HepG2 (cell line): Measurements from ENCODE around the gene ELANE.

Experiments used
- MYNN ChIP-seq: sonication (generic); formaldehyde crosslinking; IDR thresholded peaks from 2 replicates; pipeline ENCODE4 v1.4.0; 2020; ENCODE audit warnings: mild to moderate bottlenecking, low read depth, missing genetic modification reagents
- NCOA5 ChIP-seq: sonication (generic); formaldehyde crosslinking; IDR thresholded peaks from 2 replicates; pipeline ENCODE4 v1.4.0; 2020; ENCODE audit warnings: missing genetic modification reagents
- POLR2AphosphoS5 ChIP-seq: IDR thresholded peaks from 2 replicates; pipeline ENCODE4 v1.6.1; 2012; ENCODE audit warnings: low read depth, low read length
- SP1 ChIP-seq, 2 experiments: fragments of 450-650 bp in 1 of 2; sonication (generic) in 1 of 2; formaldehyde crosslinking in 1 of 2; IDR thresholded peaks; 2 replicates each; pipeline versions ENCODE4 v1.4.0 to v1.6.1; 2016 to 2020; ENCODE audit warnings: missing genetic modification reagents in 1 of 2
- TAF15 ChIP-seq: fragments of 200-400 bp; formaldehyde crosslinking; IDR thresholded peaks from one replicate; pipeline ENCODE4 v1.6.1; 2018; ENCODE audit warnings: mild to moderate bottlenecking, low read depth, low read length; ENCODE audit not compliant: poor library complexity, severe bottlenecking
- TP53 ChIP-seq: sonication (generic); formaldehyde crosslinking; conservative IDR thresholded peaks from 2 replicates; pipeline ENCODE4 v1.4.0; 2020; ENCODE audit warnings: missing genetic modification reagents

DNA sequence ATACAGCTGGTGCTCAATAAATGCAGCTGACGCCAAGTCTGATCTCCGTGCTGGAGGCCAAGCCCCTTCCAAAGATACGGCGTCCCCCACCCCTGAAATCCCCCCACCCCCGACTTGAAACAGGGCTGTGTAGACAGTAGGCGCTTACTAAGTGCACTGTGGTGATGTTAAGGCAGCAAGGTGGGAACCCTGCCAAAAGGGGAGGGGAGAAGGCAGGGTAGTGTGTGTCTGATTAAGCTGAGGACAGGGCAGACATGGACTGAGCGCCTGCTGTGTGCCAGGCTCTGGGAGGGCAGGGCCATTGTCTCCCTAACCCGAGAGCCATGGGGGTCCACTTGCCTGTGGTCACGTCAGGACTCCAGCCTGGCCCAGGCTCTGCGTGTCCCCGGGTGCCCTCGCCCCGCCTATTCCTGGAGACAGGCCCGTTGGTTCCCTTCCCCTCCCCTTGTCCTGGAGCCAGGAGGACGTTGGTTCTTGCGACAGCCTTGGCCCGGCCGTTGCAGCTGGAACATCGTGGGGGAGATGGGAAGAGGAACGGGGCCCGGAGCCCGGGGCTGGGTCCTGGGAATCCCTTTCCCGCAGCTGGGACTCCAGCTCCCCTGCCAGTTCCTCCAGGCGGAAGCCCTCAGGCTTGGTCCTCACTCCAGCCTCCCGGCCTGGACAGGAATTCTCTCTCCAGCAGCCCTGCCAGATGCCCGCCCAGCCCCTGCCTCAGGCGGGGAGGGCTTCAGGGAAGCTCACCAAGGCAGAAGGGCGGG is 1.7 kb upstream of the ELANE start:
- no peak for TF ChIP-seq POLR2AphosphoS5
- TF ChIP-seq MYNN (CRISPR knock-in tag), result no peak
- TF ChIP-seq TP53 (CRISPR knock-in tag), result no peak
- TF ChIP-seq TAF15, result no peak
- no peak for TF ChIP-seq NCOA5 (CRISPR knock-in tag)
- TF ChIP-seq SP1 (IDR thresholded peaks at IDR 0.05), result no peak
- TF ChIP-seq SP1 (CRISPR knock-in tag; IDR thresholded peaks at IDR 0.05), result no peak
